GM21526 (cell line): Measurements from ENCODE around the gene CERT1.
A peak's percentile ranks its signal among the peaks of the same experiment; 100 is the strongest.
"Not testable (repeated sequence)": the region's sequence is repeated elsewhere in the genome, so short reads cannot be mapped to it uniquely, and the experiment has no call there.

Source experiments
- ATAC-seq: cut with Tn5 transposase; IDR thresholded peaks from one replicate; pipeline ENCODE4 v1.9.1; 2021; ENCODE audit warnings: moderate library complexity; ENCODE audit not compliant: unreplicated experiment, low FRiP score

Gene CERT1

GRCh38 chr5:75358117-75358516 lies 153.3 kb downstream of the CERT1 start:
- ATAC-seq = no peak

- ATAC-seq = no peak
Measured at GRCh38 chr5:75356719-75357118, 154.7 kb downstream of the CERT1 start.

DNA sequence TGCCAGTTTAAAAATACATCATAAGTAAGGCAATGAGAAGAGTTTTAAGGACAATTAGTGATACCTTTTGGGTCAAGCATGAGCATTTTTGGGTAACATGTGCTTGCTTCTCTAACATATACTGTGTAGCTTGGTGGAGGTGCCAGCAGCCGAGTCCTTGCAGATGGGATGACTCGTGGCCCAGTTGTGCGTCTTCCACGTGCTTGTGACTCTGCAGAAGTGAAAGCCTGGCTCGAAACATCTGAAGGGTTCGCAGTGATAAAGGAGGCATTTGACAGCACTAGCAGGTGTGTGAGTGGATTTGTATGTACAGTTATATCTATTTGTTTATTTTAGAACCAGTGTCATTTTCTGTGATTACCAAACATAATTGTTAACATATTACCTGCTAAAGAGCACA lies 156.2 kb downstream of the CERT1 start:
- ATAC-seq = no peak

DNA sequence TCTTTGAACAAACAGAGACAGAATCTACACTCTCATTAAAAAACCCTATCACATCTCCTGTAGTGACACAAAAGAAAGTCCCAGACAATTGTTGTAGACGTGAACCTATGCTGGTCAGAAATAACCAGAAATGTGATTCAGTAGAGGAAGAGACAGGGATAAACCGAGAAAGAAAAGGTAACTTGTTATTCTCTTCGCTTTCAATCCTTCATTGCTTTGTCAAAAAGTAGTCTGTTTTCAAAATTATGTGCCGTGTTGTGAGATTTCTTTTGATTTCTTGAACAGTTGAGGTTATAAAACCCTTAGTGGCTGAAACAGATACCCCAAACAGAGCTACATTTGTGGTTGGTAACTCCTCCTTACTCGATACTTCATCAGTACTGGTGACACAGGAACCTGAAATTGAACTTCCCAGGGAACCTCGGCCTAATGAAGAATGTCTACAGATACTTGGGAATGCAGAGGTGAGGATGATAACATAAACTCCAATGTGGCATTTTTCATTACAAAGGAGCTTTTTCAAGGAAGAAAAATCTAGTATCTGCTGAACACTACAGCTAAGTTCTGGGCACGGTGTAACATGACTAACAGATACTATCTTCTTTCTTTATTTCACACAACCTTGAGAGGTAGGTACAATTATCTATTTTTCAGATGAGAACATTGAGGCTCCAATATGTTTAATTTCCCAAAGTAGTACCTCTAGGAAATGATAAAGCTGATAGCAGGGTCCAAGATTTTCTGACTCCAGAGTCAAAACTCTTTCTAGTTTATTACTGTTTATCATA lies 160.1 kb downstream of the CERT1 start:
- ATAC-seq = no peak

DNA sequence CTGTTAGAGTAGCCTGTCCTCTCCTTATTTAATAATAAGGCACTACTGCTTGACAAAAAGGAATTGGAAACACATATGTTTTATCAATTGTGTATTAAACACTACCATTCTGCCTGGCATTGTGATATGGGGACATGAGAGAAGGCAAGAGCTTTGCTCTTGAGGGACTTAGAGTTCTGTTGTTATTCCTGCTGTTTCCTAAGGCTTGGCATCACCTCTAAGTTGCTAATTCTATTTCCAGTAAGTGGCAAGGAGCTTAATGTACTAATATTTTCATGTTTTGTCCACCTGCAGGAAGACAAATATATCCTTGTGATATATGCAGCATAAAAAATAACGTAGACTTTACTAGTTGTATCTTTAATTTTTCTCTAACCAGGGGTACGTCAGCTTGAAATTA lies 161.8 kb downstream of the CERT1 start:
- ATAC-seq = no peak

DNA sequence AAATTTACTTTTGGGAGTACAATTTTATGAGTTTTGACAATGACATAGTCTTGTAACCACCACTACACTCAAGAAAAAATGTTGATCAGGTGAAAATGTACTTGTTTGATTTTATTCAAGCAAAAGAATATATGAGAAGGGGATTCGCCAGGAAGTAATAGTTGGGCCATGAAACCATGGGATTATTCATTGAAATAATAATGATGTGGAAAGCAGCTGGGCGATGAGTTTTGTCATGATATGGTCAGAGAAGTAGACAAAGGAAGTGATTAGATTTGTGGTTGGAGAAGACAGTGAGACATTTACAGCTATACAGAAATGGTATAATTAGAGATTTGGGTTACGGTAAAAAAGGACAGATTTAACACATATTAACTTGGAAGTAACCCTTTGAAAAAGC lies 163.2 kb downstream of the CERT1 start:
- no peak for ATAC-seq

DNA sequence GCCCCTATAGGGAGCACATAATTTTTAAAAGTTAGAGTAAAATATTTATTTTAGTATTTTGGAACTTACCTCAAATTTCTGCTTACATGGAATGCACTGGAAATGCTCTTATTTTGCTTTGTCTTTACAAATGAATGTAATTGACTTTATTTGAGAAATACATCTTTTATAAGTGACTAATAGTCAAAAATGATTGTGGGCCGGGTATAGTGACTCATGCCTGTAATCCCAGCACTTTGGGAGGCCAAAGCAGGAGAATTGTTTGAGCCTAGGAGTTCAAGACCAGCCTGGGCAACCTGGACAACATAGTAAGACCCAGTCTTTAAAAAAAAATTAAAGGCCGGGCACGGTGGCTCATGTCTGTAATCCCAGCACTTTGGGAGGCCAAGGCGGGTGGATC lies 168.6 kb downstream of the CERT1 start:
- no peak for ATAC-seq

DNA sequence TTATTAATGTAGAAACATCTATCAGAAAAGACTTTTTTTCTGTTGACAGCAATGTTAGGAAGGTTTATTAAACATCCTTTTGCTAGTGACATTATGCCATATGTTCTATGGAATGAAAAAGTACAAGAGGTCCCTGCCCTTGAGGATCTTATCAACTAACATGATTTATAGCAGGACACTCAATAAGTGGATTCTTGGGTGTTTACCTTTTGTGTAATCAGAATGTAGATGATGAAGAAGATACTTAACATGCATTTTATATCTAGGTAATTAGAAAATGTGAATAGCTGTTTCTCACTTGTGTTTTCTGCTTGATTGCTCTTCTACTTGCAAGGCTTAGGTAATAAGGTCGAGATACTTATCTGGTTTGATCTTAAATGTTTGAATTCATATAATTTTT lies 169.5 kb downstream of the CERT1 start:
- no peak for ATAC-seq

DNA sequence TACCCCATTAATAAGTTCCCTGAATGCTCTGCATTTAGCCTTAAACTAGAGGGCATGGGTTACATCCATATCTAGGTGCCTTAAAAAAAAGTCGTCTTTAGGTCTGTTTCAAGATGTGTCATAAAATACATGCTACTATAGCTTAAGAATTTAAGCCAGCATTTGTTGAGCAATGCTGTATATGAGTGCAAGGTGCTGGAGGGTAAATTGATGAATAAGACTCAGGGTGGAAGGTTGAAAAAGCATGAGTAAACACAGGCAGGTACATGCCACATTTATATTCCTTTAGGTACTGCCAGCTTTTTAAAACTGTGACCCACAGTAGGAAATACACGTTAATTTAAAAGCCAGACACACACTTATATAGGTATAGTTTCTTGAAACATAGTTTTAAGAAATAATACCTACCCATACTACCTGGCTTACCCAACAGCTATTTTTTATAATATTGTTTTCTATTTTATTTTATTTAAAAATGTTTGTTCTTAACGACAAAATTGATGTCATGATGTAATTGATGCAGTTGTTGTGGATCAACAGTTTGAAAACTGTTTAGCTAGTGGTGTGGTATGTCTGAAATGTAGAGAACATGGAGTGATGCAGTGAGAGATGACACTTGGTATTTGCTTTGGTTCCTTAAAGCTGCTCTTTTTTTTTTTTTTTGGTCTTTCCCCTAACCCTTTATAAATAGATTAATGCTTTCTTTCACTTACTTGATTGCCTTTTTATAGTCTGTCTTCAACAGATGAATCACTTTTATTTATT lies 170.5 kb downstream of the CERT1 start:
- no peak for ATAC-seq

DNA sequence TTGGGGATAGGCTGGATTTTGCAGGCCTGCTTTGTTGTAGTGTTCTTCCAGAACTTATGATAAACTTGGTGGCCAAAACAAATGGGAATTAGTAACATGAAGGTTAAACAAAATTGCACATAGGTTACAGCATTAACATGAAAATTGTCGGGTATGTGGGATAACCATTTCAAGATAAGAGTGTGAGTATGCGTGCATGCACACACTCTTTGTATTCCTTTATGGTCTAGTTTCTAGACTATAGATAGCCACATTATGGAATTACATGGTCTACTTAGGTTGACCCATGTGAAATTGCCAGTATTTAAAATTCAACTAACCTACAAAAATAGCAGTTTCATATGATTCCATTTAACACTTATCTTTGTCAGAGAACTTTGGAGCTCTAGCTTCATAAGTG lies 173.0 kb downstream of the CERT1 start:
- ATAC-seq = no peak

DNA sequence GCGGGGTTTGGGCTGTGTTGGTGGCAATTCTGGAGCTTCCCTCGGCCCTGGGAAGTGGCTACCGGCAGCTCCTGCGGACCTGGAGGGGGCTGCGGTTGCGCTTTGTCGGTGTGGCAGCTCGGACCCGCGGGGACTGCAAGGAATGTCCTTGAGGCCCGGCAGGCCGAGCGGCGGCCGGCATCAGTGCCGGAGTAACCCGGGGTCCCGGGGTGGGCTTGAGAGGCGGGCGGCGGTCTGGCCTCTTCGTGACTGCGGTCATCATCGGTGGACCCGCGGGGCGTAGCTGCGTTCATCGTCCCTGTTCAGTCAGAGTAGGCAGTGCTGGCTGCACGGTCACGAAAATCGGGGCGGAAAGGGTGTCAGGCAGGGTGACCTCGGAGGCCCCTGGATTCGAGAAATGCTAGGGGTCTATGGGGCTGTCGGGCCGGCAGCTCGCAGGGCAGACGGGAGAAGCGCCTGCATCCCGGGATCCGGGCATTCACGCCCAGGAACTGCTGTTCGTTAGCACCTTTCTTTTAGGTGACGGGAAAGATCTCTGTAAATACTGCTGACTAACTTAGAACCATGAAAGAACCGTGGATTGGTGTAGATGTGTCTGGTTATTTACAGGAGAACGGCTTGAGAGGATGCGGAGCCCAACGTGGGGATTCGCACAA lies 173.9 kb downstream of the CERT1 start:
- ATAC-seq = peak; percentile 0

DNA sequence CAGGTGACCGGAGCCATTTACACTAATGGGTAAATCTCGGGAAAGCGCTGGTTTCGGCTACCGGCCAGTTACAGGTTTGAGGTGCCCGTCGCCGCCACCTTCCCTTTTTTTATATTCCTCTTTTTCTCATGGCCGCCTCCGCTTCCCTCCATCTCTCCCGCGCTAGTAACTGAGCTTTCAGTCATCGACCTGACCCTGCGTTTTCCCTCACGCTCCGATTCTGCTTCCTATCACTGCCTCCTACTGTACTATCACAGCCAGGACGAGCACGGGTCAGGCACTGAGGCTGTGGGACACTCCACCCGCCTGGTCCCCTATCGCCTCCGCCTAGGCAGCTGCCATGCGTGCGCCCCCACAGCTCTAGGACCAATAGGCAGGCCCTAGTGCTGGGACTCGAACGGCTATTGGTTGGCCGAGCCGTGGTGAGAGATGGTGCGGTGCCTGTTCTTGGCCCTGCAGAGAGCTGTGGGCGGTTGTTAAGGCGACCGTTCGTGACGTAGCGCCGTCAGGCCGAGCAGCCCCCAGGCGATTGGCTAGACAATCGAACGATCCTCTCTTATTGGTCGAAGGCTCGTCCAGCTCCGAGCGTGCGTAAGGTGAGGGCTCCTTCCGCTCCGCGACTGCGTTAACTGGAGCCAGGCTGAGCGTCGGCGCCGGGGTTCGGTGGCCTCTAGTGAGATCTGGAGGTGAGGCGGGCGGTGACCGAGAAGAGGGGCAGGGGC lies 174.7 kb downstream of the CERT1 start, which contains the start of gene HMGCR:
TSS of gene HMGCR (plus strand) at position 606 of the 722 bp plus-strand sequence. CDS start 5,386 bp downstream, outside the sequence.
- ATAC-seq = peak; percentile 98

GRCh38 chr5:75335952-75336614 lies 175.3 kb downstream of the CERT1 start:
- peak; percentile 2 for ATAC-seq

GRCh38 chr5:75335486-75335885 lies 175.9 kb downstream of the CERT1 start:
- ATAC-seq = no peak

DNA sequence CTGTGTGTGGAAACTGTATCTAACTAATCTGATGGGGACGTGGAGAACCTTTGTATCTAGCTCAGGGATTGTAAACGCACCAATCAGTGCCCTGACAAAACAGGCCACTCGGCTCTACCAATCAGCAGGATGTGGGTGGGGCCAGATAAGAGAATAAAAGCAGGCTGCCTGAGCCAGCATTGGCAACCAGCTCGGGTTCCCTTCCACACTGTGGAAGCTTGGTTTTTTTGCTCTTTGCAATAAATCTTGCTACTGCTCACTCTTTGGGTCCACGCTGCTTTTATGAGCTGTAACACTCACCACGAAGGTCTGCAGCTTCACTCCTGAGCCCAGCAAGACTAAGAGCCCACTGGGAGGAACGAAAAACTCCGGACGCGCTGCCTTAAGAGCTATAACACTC lies 177.0 kb downstream of the CERT1 start:
- not testable (repeated sequence) for ATAC-seq

- not testable (repeated sequence) for ATAC-seq
Measured at GRCh38 chr5:75333759-75334158, 177.7 kb downstream of the CERT1 start.

- no peak for ATAC-seq
Measured at GRCh38 chr5:75331095-75332090, 180.0 kb downstream of the CERT1 start.

GRCh38 chr5:75330404-75330803 lies 181.0 kb downstream of the CERT1 start:
- no peak for ATAC-seq
